Measurements from ENCODE around the gene NCAPG2.

The NCAPG2 gene

GRCh38 chr7:158745057-158745715 is 40.6 kb upstream of the NCAPG2 start:
- H3K27me3 ChIP-seq (ENCODE audit: control insufficient read depth in 5 of 5, insufficient read depth in 4 of 5, low read length in 5 of 5): no peaks in the 10 kb centered on the region
- peaks cover 0 to 15% (median 7%) of the 10 kb centered on the region in 5 donors for H3K4me1 ChIP-seq (ENCODE audit: control insufficient read depth in 5 of 5, insufficient read depth in 5 of 5, low read length in 5 of 5)
- no peak overlapping the region for H3K9ac ChIP-seq (ENCODE audit: low read length in 5 of 5)
- peaks cover 10 to 92% (median 71%) of the 10 kb centered on the region in 5 donors for H3K36me3 ChIP-seq (ENCODE audit: control insufficient read depth in 5 of 5, insufficient read depth in 5 of 5, low read length in 5 of 5)
- no peak overlapping the region for H3K27ac ChIP-seq (ENCODE audit: low read depth, low read length)
- H3K9me3 ChIP-seq (ENCODE audit: control insufficient read depth in 5 of 5, low read length in 5 of 5): no peaks in the 10 kb centered on the region
- H3K4me3 ChIP-seq (ENCODE audit: low read depth in 1 of 5, low read length in 5 of 5): no peak overlapping the region

GRCh38 chr7:158744070-158744469 is 39.5 kb upstream of the NCAPG2 start:
- Histone ChIP-seq H3K9ac (ENCODE audit: low read length in 5 of 5) (no peak overlapping the region), H3K9me3 (ENCODE audit: control insufficient read depth in 5 of 5, low read length in 5 of 5) (no peaks in the 10 kb centered on the region), H3K36me3 (ENCODE audit: control insufficient read depth in 5 of 5, insufficient read depth in 5 of 5, low read length in 5 of 5) (peaks cover 10 to 95% (median 78%) of the 10 kb centered on the region in 5 donors), H3K4me1 (ENCODE audit: control insufficient read depth in 5 of 5, insufficient read depth in 5 of 5, low read length in 5 of 5) (peaks cover 0 to 22% (median 15%) of the 10 kb centered on the region in 5 donors), H3K27me3 (ENCODE audit: control insufficient read depth in 5 of 5, insufficient read depth in 4 of 5, low read length in 5 of 5) (no peaks in the 10 kb centered on the region), H3K27ac (ENCODE audit: low read depth, low read length) (no peak overlapping the region), H3K4me3 (ENCODE audit: low read depth in 1 of 5, low read length in 5 of 5) (no peak overlapping the region)

- H3K27me3 ChIP-seq (ENCODE audit: control insufficient read depth in 5 of 5, insufficient read depth in 4 of 5, low read length in 5 of 5): no peaks in the 10 kb centered on the region
- H3K27ac ChIP-seq (ENCODE audit: low read depth, low read length): no peak overlapping the region
- no peak overlapping the region for H3K4me3 ChIP-seq (ENCODE audit: low read depth in 1 of 5, low read length in 5 of 5)
- no peaks in the 10 kb centered on the region for H3K9me3 ChIP-seq (ENCODE audit: control insufficient read depth in 5 of 5, low read length in 5 of 5)
- H3K9ac ChIP-seq (ENCODE audit: low read length in 5 of 5): no peak overlapping the region
- H3K4me1 ChIP-seq (ENCODE audit: control insufficient read depth in 5 of 5, insufficient read depth in 5 of 5, low read length in 5 of 5): peaks cover 0 to 22% (median 15%) of the 10 kb centered on the region in 5 donors
- H3K36me3 ChIP-seq (ENCODE audit: control insufficient read depth in 5 of 5, insufficient read depth in 5 of 5, low read length in 5 of 5): peaks cover 10 to 95% (median 83%) of the 10 kb centered on the region in 5 donors
Observed at GRCh38 chr7:158743219-158743618, 38.6 kb upstream of the NCAPG2 start.

GRCh38 chr7:158742065-158742821 is 37.6 kb upstream of the NCAPG2 start:
- H3K27ac ChIP-seq (ENCODE audit: low read depth, low read length): no peak overlapping the region
- H3K27me3 ChIP-seq (ENCODE audit: control insufficient read depth in 5 of 5, insufficient read depth in 4 of 5, low read length in 5 of 5): no peaks in the 10 kb centered on the region
- peaks cover 0 to 22% (median 15%) of the 10 kb centered on the region in 5 donors for H3K4me1 ChIP-seq (ENCODE audit: control insufficient read depth in 5 of 5, insufficient read depth in 5 of 5, low read length in 5 of 5)
- no peaks in the 10 kb centered on the region for H3K9me3 ChIP-seq (ENCODE audit: control insufficient read depth in 5 of 5, low read length in 5 of 5)
- H3K9ac ChIP-seq (ENCODE audit: low read length in 5 of 5): no peak overlapping the region
- no peak overlapping the region for H3K4me3 ChIP-seq (ENCODE audit: low read depth in 1 of 5, low read length in 5 of 5)
- peaks cover 7 to 95% (median 84%) of the 10 kb centered on the region in 5 donors for H3K36me3 ChIP-seq (ENCODE audit: control insufficient read depth in 5 of 5, insufficient read depth in 5 of 5, low read length in 5 of 5)

GRCh38 chr7:158741294-158741666 is 36.7 kb upstream of the NCAPG2 start:
- H3K4me3 ChIP-seq (ENCODE audit: low read depth in 1 of 5, low read length in 5 of 5): no peak overlapping the region
- no peaks in the 10 kb centered on the region for H3K9me3 ChIP-seq (ENCODE audit: control insufficient read depth in 5 of 5, low read length in 5 of 5)
- H3K36me3 ChIP-seq (ENCODE audit: control insufficient read depth in 5 of 5, insufficient read depth in 5 of 5, low read length in 5 of 5): peaks cover 12 to 95% (median 84%) of the 10 kb centered on the region in 5 donors
- no peak overlapping the region for H3K27ac ChIP-seq (ENCODE audit: low read depth, low read length)
- no peaks in the 10 kb centered on the region for H3K27me3 ChIP-seq (ENCODE audit: control insufficient read depth in 5 of 5, insufficient read depth in 4 of 5, low read length in 5 of 5)
- H3K9ac ChIP-seq (ENCODE audit: low read length in 5 of 5): no peak overlapping the region
- H3K4me1 ChIP-seq (ENCODE audit: control insufficient read depth in 5 of 5, insufficient read depth in 5 of 5, low read length in 5 of 5): peaks cover 0 to 22% (median 15%) of the 10 kb centered on the region in 5 donors

GRCh38 chr7:158740657-158741293 is 36.2 kb upstream of the NCAPG2 start:
- H3K36me3 ChIP-seq (ENCODE audit: control insufficient read depth in 5 of 5, insufficient read depth in 5 of 5, low read length in 5 of 5): peaks cover 11 to 95% (median 84%) of the 10 kb centered on the region in 5 donors
- H3K27ac ChIP-seq (ENCODE audit: low read depth, low read length): peak overlapping the region; percentile 58

GRCh38 chr7:158740013-158740656 is 35.5 kb upstream of the NCAPG2 start:
- peak overlapping the region in 1 of 5 donors; percentile 17 for H3K4me3 ChIP-seq (ENCODE audit: low read depth in 1 of 5, low read length in 5 of 5)
- peaks cover 0 to 22% (median 15%) of the 10 kb centered on the region in 5 donors for H3K4me1 ChIP-seq (ENCODE audit: control insufficient read depth in 5 of 5, insufficient read depth in 5 of 5, low read length in 5 of 5)
- H3K27ac ChIP-seq (ENCODE audit: low read depth, low read length): peak overlapping the region; percentile 58
- H3K36me3 ChIP-seq (ENCODE audit: control insufficient read depth in 5 of 5, insufficient read depth in 5 of 5, low read length in 5 of 5): peaks cover 12 to 96% (median 85%) of the 10 kb centered on the region in 5 donors
- no peaks in the 10 kb centered on the region for H3K27me3 ChIP-seq (ENCODE audit: control insufficient read depth in 5 of 5, insufficient read depth in 4 of 5, low read length in 5 of 5)
- no peaks in the 10 kb centered on the region for H3K9me3 ChIP-seq (ENCODE audit: control insufficient read depth in 5 of 5, low read length in 5 of 5)
- H3K9ac ChIP-seq (ENCODE audit: low read length in 5 of 5): no peak overlapping the region

More at GRCh38 chr7:158740657-158741293, 36.2 kb upstream of the NCAPG2 start:
- Histone ChIP-seq H3K9me3 (ENCODE audit: control insufficient read depth in 5 of 5, low read length in 5 of 5) (no peaks in the 10 kb centered on the region), H3K27me3 (ENCODE audit: control insufficient read depth in 5 of 5, insufficient read depth in 4 of 5, low read length in 5 of 5) (no peaks in the 10 kb centered on the region), H3K9ac (ENCODE audit: low read length in 5 of 5) (no peak overlapping the region), H3K4me3 (ENCODE audit: low read depth in 1 of 5, low read length in 5 of 5) (no peak overlapping the region), H3K4me1 (ENCODE audit: control insufficient read depth in 5 of 5, insufficient read depth in 5 of 5, low read length in 5 of 5) (peaks cover 0 to 22% (median 15%) of the 10 kb centered on the region in 5 donors)

- peaks cover 0 to 22% (median 15%) of the 10 kb centered on the region in 5 donors for H3K4me1 ChIP-seq (ENCODE audit: control insufficient read depth in 5 of 5, insufficient read depth in 5 of 5, low read length in 5 of 5)
- H3K9me3 ChIP-seq (ENCODE audit: control insufficient read depth in 5 of 5, low read length in 5 of 5): no peaks in the 10 kb centered on the region
- peaks cover 11 to 97% (median 90%) of the 10 kb centered on the region in 5 donors for H3K36me3 ChIP-seq (ENCODE audit: control insufficient read depth in 5 of 5, insufficient read depth in 5 of 5, low read length in 5 of 5)
- no peak overlapping the region for H3K9ac ChIP-seq (ENCODE audit: low read length in 5 of 5)
- H3K27me3 ChIP-seq (ENCODE audit: control insufficient read depth in 5 of 5, insufficient read depth in 4 of 5, low read length in 5 of 5): no peaks in the 10 kb centered on the region
- no peak overlapping the region for H3K4me3 ChIP-seq (ENCODE audit: low read depth in 1 of 5, low read length in 5 of 5)
- H3K27ac ChIP-seq (ENCODE audit: low read depth, low read length): no peak overlapping the region
Observed at GRCh38 chr7:158738841-158739240, 34.2 kb upstream of the NCAPG2 start.

GRCh38 chr7:158737064-158737695 is 32.6 kb upstream of the NCAPG2 start:
- H3K9ac ChIP-seq (ENCODE audit: low read length in 5 of 5): no peak overlapping the region
- no peaks in the 10 kb centered on the region for H3K27me3 ChIP-seq (ENCODE audit: control insufficient read depth in 5 of 5, insufficient read depth in 4 of 5, low read length in 5 of 5)
- peaks cover 0 to 22% (median 15%) of the 10 kb centered on the region in 5 donors for H3K4me1 ChIP-seq (ENCODE audit: control insufficient read depth in 5 of 5, insufficient read depth in 5 of 5, low read length in 5 of 5)
- peaks cover 16 to 90% (median 86%) of the 10 kb centered on the region in 5 donors for H3K36me3 ChIP-seq (ENCODE audit: control insufficient read depth in 5 of 5, insufficient read depth in 5 of 5, low read length in 5 of 5)
- no peak overlapping the region for H3K27ac ChIP-seq (ENCODE audit: low read depth, low read length)
- H3K4me3 ChIP-seq (ENCODE audit: low read depth in 1 of 5, low read length in 5 of 5): no peak overlapping the region
- no peaks in the 10 kb centered on the region for H3K9me3 ChIP-seq (ENCODE audit: control insufficient read depth in 5 of 5, low read length in 5 of 5)
